ENCODE results near the gene GNAT2. TPM values are rescaled to one million over a fixed set of nuclear protein-coding genes. Genes with fewer than 3 reads are reported as not detected.

The GNAT2 gene
- total RNA-seq, 1 donor from 2014 or later, result 0.26 TPM

DNA sequence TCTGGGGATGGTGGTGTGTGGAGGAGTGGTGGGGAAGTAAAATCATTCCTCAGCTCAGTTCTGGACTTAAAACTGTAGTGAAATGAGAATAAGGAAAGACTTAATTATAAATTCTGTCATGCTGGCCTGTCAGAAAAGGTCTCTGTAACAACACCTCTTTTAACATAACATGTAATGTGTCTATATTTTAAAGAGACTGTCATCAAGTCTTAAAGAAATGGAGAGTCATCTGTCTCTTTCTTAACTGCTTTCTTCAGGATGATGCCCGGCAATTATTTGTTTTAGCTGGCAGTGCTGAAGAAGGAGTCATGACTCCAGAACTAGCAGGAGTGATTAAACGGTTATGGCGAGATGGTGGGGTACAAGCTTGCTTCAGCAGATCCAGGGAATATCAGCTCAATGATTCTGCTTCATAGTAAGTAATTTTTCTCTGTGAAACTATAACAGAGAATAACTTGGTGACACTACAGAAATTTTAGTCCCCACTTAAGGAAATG, 40.4 kb downstream of the GNAT2 start:
- DNase-seq (ENCODE audit: low read depth) (no peak), FAIRE-seq (no peak)
- H3K36me3 ChIP-seq (ENCODE audit: control insufficient read depth, insufficient read depth, low read length), result peaks cover 8% of the 10 kb centered on the region
- TF ChIP-seq, protein P1, sequence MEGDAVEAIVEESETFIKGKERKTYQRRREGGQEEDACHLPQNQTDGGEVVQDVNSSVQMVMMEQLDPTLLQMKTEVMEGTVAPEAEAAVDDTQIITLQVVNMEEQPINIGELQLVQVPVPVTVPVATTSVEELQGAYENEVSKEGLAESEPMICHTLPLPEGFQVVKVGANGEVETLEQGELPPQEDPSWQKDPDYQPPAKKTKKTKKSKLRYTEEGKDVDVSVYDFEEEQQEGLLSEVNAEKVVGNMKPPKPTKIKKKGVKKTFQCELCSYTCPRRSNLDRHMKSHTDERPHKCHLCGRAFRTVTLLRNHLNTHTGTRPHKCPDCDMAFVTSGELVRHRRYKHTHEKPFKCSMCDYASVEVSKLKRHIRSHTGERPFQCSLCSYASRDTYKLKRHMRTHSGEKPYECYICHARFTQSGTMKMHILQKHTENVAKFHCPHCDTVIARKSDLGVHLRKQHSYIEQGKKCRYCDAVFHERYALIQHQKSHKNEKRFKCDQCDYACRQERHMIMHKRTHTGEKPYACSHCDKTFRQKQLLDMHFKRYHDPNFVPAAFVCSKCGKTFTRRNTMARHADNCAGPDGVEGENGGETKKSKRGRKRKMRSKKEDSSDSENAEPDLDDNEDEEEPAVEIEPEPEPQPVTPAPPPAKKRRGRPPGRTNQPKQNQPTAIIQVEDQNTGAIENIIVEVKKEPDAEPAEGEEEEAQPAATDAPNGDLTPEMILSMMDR (IDR thresholded peaks at IDR 0.05; ENCODE audit: insufficient read depth, low read length, severe bottlenecking), result no peak
- no peak overlapping the region for H3K4me3 ChIP-seq (ENCODE audit: low read depth, low read length)
- no peaks in the 10 kb centered on the region for H3K27me3 ChIP-seq (ENCODE audit: control insufficient read depth, insufficient read depth, low read length)

DNA sequence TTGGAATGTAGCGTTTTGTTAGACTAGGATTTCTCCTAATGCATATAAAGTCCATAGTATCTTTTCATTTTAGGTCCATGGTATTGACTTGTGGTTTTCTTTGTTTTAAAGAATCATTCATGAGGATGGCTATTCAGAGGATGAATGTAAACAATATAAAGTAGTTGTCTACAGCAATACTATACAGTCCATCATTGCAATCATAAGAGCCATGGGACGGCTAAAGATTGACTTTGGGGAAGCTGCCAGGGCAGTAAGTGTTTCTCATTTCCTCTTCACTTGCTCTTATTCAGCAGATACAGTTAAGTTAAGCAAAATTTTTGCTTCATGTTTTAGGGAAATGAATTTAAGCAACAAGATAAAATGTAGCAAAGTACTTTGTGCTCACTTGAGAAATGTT, 45.6 kb downstream of the GNAT2 start:
- Histone ChIP-seq H3K4me3 (ENCODE audit: low read depth, low read length) (no peak overlapping the region), H3K36me3 (ENCODE audit: control insufficient read depth, insufficient read depth, low read length) (peaks cover under 1% of the 10 kb centered on the region), H3K27me3 (ENCODE audit: control insufficient read depth, insufficient read depth, low read length) (no peaks in the 10 kb centered on the region)
- TF ChIP-seq, protein P1 (IDR thresholded peaks at IDR 0.05; ENCODE audit: insufficient read depth, low read length, severe bottlenecking), result no peak
- FAIRE-seq (no peak), DNase-seq (ENCODE audit: low read depth) (no peak)

DNA sequence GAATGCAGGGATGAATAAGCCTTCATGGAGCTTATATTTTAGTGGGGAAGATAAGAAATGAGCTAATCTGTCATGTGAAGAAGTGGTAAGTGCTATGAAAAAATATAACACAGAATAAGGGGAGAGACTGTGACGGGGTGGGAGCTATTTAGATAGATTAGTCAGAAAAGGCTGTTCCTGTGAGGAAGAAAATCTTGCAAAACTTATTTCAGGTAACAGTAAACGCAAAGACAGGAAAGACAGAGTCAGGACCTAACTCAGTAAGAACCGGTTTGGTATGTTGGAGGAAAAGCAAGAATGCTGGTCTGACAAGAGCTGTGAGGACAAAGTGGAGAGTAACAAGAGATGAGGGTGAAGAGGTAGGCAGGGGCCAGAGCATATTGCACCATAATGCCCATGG, 49.0 kb downstream of the GNAT2 start:
- DNase-seq (ENCODE audit: low read depth), result peak; percentile 95
- TF ChIP-seq, protein P1 (IDR thresholded peaks at IDR 0.05; ENCODE audit: insufficient read depth, low read length, severe bottlenecking), result no peak
- H3K4me3 ChIP-seq (ENCODE audit: low read depth, low read length), result no peak overlapping the region
- no peak for FAIRE-seq
- no peaks in the 10 kb centered on the region for H3K27me3 ChIP-seq (ENCODE audit: control insufficient read depth, insufficient read depth, low read length)
- H3K36me3 ChIP-seq (ENCODE audit: control insufficient read depth, insufficient read depth, low read length), result no peaks in the 10 kb centered on the region

DNA sequence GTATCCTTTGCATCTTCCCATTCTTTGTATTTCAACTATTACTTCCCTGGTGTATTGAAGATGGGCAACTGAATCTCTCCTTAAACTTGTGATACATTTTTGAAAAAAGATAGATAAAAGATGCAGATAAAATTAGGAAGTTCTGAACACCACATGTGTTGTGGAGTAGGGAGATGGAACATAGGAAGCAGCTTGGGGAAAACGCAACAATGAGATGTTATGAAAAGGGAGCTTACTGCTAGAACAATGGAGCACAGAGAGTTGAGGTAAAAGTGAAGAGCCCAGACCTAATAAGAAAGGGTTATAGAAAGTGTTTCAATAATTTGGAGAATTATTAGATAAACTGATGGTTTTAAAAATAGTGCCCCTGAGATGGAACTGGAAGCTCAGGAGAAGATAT, 50.1 kb downstream of the GNAT2 start:
- TF ChIP-seq, protein P1 (IDR thresholded peaks at IDR 0.05; ENCODE audit: insufficient read depth, low read length, severe bottlenecking), result no peak
- Histone ChIP-seq H3K27me3 (ENCODE audit: control insufficient read depth, insufficient read depth, low read length) (no peaks in the 10 kb centered on the region), H3K36me3 (ENCODE audit: control insufficient read depth, insufficient read depth, low read length) (peaks cover 1% of the 10 kb centered on the region), H3K4me3 (ENCODE audit: low read depth, low read length) (no peak overlapping the region)
- FAIRE-seq (no peak), DNase-seq (ENCODE audit: low read depth) (no peak)

DNA sequence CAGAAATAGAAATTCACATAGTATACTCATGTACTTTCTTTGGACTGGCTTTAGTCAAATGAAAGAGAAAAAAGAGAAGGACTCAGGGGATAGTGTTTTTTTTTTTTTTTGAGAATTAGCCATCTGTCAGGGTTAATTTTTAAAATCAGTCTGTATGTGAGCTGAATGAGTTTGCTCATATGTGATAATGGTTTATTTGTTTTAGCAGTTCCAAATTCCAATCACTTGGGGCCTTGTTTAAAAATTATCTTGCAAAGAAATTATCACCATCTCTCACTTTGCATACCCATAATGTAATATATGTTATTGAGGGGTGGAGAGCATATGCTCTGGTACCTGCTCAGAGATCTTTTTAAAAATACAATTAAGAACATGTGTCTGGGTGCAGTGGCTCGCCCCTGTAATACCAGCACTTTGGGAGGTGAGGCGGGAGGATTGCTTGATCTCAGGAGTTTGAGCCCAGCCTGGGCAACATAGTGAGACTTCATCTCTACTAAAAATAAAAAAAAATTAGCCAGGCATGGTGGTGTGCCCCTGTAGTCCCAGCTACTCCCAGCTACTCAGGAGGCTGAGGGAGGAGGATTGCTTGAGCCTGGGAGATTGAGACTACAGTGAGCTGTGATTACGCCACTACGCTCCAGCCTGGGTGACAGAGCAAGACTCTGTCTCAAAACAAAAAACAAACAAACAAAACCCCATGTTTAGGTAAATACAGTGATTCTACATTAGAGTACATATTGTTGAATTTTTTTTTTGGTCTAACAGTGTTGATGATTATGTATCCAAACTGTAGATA, 51.3 kb downstream of the GNAT2 start:
- no peak for FAIRE-seq

More for the DNA sequence above, 51.3 kb downstream of the GNAT2 start:
- TF ChIP-seq, protein P1 (IDR thresholded peaks at IDR 0.05; ENCODE audit: insufficient read depth, low read length, severe bottlenecking), result no peak
- no peaks in the 10 kb centered on the region for H3K27me3 ChIP-seq (ENCODE audit: control insufficient read depth, insufficient read depth, low read length)
- no peak overlapping the region for H3K4me3 ChIP-seq (ENCODE audit: low read depth, low read length)
- no peak for DNase-seq (ENCODE audit: low read depth)
- H3K36me3 ChIP-seq (ENCODE audit: control insufficient read depth, insufficient read depth, low read length), result peaks cover 1% of the 10 kb centered on the region
